Uterus (tissue), 2 donors: ENCODE measurements around the gene PC.

Experiments used
- CTCF ChIP-seq, 4 experiments: fragments of 200-600 bp in 2 of 4; fragments of 450-650 bp in 2 of 4; sonication (generic) in 2 of 4; IDR thresholded peaks; one replicate each; pipeline ENCODE4 v1.5.1; 2016 to 2019; ENCODE audit warnings: antibody characterized with exemption in 4 of 4, mild to moderate bottlenecking in 2 of 4, moderate library complexity in 1 of 4
- POLR2A ChIP-seq, 2 donors: fragments of 450-650 bp; IDR thresholded peaks; one replicate each; pipeline ENCODE4 v1.6.1; 2016; ENCODE audit warnings: antibody characterized with exemption in 2 of 2, mild to moderate bottlenecking in 1 of 2, moderate library complexity in 1 of 2

- TF ChIP-seq CTCF (IDR thresholded peaks at IDR 0.05), result no peak
- no peak for TF ChIP-seq POLR2A (IDR thresholded peaks at IDR 0.05)
Observed at GRCh38 chr11:66974724-66975404, 16.7 kb upstream of the PC start, which contains the start of gene C11orf86.
